HG03460 (cell line): ENCODE data around the gene GLOD5.
A peak's percentile ranks its signal among the peaks of the same experiment; 100 is the strongest.

ENCODE experiments used
- ATAC-seq: cut with Tn5 transposase; IDR thresholded peaks from one replicate; pipeline ENCODE4 v1.9.1; 2021; ENCODE audit not compliant: unreplicated experiment

The GLOD5 gene

DNA sequence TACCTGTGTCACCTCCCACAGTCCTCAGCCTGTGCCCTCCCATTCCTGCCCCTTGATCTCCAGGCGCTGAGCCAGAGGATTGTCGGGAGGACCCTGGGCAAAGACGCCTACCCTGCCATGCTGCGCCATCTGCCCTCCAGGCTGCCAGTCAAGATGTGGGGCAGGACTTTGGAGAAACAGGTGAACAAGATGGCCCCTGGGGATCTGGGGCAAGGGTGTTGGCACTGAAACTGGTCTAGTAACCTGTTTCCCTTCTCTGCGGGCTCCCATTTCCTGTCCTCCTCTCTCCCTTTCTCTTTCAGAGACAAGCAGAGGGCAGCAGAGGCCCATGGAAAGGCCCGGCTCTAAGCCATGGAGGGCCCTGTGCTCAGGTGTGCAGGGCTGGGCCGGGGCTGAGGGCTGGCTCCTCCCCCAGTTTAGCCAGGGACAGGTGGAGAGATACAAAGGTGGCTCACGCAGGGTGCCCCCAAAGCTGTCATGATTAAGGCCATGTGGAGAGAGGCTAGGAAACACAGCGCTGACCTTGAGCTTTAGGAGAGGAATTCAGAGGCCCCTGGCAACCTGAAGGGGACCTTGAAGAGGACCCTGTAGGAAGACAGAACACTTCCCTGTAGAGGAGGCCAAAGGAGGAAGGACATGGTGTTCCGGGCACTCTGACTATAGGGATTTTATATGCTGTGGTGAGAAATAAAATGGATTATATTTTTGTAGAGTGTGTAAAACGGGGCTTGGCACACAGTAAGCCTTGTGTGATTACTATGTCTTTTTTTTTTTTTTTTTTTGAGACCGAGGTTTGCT is at the start of gene GLOD5:
Gene GLOD5, plus strand, starts transcription at position 74 of the 798 bp plus-strand sequence. Its CDS starts 44 bp downstream, at position 118.
- ATAC-seq: no peak

DNA sequence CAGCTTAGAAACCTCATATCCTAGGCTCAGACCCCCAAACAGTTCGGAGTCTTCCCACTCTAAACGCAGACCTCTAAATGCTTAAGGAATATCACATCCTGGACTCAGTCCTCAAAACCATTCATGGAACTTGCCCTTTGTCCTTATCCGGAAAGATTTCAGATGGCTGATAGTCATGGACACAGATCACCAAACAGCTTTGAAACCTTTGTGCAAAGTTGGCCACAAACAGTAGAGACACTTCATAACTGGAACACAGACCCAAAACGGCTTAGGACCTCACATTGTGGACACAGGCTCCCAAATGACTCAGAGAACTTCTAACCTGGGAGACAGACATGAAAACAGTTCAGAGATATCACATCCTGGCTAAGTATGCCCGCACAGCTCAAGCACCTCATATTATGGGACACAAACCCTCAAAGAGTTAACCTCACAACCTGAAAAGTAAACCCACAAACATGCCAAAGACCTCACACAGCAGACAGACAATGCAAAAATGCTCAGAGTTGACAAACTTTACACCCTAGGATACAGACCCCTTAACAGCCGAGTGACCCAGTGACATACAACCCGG is 49.5 kb upstream of the GLOD5 start:
- no peak for ATAC-seq

DNA sequence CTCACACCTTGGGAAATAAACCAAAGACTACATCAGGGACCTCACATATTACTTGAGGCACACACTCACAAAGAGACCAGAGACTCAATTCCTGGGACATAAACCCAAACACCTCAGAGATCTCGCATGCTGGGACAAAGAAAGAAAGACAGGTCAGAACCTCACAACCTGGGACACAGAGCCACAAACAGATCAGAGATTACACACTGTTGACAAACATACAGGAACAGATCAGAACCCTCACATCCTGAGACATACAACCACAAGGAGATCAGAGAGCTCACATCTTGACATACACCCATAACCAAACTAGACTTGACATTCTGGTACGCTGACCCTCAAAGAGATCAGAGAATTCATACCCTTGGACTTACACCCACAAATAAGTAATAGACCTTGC is 47.7 kb upstream of the GLOD5 start:
- no peak for ATAC-seq

DNA sequence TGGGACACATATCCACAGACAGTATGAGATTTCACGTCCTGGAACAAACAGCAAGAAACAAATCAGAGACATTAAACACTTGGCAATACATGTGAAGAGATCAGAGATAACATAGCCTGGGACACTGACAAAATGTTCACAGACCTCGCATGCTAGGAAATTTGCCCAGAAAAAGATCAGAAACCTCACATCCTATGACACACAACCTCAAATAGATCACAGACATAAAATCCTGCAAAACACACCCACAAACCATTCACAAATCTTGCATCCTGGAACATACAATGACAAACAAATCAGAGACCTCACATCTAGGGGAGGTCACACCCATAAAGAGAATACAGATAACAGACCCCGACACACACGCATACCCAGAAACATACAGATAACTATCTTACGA is 47.0 kb upstream of the GLOD5 start:
- ATAC-seq: no peak

DNA sequence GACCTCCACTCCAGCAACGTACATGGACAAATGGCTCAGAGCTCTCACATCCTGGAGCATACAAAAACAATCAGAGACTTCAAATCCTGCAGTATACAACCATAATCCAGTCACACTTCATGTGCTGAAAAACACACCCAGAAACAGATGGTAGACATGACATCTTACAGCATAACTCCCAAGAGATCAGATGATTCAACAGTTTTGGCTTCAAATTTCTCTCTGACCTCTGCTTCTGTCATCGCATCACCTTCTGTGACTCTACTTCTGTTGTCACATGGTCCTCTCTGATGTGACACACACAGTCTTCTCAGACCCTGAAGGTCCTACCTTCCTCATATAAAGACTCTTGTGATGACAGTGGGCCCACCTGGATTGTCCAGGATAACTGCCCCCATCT is 46.5 kb upstream of the GLOD5 start:
- ATAC-seq: no peak

DNA sequence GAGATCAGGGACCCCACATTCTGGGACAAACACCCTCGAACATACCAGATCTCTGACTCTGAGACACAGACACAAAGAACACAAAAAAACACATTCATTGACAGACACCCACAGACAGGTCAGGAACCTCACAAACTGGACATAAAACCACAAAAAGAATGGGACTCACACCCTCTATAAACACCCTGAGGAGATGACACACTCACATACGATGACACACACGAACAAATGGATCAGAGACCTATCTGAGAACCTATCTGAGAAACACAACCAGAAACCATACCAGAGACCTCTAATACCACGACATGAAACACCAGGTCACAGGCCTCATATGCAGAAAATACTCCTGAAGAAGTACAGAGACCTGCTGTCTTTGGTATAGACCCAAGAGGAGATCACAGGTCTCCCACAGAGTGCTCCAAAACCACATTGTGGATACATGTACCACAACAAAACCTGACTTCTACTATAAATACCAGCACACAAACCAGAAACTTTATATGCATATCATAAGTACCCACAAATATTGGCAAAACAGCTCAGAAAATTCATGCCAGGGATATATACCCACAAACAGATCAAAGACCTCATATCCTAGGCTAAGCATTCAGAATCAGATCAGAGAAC is 45.6 kb upstream of the GLOD5 start:
- no peak for ATAC-seq

DNA sequence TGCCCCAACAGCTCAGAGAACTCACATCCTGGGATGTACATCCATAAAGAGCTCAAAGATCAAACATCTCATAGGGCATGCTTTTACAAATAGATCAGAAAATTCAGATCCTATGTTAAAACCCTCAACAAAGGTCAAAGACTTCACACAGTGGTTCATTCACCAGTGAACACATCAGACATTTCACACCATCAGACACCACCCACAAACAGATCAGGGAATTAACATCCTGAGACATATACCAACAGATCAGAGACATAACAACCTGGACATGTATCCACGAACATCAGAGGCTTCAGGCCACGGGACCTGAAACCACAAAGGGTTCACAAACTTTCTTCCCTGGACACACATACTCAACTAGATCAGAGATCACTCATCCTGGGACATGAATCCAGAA is 41.6 kb upstream of the GLOD5 start:
- ATAC-seq: no peak

DNA sequence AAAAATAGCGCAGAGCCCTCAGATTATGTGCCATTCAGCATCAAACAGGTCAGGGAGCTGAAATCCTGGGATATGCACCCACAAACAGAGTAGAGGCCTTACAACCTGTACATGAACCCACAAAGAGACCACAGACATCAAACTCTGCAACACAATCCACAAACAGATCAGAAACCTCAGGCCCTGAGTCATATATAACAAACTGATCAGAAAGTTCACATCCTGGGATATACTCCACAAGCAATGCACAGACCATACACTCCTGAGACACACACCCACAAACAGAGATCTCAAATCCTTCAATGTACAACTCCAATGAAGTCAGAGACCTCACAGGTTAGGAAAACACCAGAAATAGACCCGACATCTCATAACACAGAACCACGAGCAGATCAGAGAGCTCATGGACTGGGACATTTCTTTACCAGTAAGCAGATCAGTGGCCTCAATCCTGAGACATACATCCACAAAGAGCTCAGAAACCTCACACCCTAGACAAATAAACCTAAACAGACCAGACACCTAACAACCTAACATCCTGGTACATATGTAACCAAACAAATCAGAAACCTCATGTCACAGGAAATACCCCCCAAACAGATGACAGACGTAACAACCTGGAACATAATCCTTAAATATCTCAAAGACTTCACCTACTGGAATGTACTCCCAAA is 40.8 kb upstream of the GLOD5 start:
- no peak for ATAC-seq

DNA sequence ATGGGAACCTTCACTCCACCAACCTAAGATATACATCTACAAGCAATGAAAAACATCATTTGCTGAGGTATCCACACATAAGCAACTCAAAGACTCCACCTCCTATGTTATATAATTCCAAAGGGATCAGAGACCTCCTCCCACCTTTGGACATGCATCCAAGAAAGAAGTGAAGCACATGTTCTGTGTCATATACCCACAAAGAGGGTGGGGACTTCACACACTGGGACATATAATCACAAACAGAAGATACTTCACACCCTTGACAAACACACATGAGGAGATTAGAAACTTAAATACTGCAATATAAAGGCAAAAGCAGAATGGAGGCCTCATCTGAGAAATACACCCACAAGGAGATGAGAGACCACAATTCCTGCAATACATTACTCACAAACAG is 39.6 kb upstream of the GLOD5 start:
- ATAC-seq: no peak

DNA sequence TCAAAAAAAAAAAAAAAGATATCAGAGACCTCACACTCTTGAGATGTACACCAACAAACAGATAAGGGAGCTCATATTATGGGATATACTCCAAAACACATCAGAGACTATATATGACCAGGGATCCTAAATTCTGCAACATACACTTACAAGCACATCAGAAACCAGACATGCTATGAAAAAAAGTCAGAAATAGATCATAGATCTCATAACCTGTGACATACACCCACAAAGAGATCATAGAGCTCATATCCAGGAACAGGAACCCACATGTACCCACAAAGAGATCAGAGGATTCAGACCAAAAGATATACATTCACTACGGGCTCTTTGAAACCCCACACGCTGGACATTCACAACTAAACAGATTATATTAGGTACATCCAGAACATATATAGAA is 35.0 kb upstream of the GLOD5 start:
- ATAC-seq: no peak

DNA sequence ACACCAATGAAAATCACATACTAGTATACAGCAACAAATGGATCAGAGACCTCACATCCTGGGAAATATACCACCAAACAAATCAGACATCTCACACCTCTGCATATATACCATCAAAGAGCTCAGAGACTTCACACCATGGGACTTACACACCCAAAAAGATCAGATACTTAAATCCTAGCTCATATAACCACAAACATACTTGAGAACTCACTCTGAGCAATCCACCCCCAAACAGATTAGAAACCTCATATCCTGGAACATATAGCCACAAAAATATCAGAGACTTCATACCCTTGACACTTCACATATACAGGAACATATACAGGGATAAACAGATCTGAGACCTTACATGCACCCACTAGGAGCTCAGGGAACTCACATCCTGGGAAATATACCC is 32.9 kb upstream of the GLOD5 start:
- no peak for ATAC-seq

DNA sequence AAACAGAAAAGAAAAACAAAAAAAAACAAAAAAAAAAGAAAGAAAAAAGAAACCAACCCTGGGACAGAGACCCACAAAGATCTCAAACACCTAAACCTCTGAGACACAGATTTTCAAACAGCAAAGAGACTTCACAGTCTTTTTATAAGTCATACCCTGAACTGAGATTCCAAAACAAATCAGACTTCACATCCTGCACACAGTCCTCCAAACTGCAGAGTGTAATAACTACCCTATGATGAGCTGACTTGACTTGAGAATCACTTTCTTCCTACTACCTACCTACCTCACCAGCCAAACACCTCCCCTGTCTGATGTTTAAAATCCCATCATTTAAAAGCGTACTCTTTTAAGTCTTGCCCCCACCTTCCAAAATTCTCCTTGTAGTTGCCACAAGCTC is 25.2 kb upstream of the GLOD5 start:
- ATAC-seq: no peak

DNA sequence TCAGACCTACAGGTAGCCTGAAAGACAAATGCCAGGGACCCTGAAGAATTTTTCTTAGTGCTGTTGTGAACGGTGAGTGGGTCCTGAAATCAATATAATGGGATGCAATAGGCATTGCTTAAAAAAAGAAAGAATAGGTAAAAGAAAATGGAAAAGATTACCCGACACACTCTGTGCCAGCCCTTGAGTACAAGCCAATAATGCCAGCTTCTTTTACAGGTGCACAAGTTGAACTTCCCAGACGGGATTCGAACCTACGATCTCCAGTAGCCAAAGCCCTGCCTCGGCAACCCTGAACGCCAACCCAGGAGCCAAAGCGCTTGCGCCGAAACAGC is 24.7 kb upstream of the GLOD5 start:
- ATAC-seq: no peak

DNA sequence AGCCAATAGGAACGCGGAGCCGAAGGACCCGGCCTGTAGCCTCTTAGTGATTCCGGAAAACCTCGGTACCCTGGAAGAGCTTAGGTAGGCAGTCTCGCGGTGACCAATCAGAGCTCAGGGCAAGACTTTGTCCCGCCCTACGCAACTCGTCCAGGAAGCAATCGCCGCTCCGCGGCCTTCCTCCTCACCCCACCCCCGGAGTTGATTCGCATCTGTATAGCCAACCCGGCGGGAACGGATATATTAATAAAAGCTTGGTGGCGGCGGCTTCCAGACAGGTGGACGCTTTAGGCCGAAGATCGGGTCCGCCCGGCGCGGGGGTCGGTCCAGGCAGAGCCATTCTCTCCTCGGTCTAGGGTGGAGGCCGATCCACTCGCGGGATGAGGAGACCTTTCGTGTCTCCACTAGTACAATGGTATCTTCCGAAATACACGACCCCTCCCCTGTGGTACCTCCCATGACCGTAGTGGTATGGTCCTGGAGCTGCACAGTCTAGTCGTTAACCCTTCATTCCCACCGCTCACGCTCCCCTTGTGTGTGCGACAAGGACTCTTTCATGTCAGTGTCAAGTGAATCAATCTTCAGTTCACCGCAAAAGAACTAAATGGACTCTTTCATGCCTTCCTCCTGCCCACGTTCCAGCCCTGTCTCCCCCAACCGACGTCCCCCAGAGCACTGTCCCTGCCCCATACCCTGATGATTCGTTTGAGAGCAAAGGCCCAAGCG is 24.2 kb upstream of the GLOD5 start:
- peak; percentile 99 for ATAC-seq

DNA sequence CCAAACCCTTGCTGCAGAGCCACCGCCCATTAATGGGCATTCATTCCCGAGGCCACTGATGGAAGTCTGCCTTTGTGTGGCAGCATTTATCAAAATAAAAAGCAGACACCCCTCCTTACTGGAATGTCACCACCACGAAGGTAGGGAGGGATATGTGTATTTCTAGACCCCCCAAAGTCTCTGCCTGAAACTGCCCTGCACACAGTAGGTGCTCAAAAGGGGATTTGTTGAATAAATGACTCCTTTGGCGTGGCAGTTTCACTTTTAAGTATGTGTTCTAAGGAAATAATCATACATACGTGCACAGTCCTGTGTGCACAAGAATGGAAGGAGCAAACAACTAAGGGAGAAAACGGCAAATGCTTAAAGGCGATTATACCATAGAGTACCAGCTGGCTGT is 23.6 kb upstream of the GLOD5 start:
- no peak for ATAC-seq

DNA sequence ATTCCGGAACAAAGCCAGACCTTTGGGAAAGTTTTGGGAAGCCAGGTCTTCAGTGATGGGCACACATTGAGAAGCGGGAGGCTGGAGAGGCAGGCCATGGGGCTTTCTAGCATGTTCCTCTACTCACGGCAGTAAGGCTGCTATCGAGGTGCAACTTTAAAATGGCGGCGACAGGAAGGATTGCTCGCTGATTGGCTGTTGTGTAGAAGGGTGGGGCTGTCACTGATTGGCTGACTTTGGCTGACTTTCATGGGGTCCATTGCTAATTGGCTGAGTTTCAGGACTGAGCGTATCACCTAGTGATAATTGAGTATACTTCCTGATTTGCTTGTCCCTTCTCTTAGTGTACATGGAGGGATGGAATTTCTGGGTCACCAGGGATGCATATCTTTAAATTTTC is 19.7 kb upstream of the GLOD5 start:
- ATAC-seq: no peak

DNA sequence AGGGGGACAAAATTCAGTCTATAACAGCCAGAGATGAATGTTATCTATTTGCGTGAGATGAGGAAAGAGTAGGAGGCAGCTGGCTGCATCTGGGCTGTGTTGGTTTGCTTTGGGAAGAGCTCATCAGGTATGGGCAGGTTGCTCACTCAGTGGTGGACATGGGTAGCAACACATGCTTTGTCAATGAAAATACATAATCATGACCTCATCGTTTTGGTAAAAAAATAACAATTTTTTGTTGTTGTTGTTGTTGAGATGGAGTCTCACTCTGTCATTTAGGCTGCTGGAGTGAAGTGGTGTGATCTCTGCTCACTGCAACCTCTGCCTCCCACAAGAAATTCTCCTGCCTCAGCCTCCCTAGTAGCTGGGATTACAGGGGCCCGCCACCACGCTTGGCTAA is 16.3 kb upstream of the GLOD5 start:
- no peak for ATAC-seq

DNA sequence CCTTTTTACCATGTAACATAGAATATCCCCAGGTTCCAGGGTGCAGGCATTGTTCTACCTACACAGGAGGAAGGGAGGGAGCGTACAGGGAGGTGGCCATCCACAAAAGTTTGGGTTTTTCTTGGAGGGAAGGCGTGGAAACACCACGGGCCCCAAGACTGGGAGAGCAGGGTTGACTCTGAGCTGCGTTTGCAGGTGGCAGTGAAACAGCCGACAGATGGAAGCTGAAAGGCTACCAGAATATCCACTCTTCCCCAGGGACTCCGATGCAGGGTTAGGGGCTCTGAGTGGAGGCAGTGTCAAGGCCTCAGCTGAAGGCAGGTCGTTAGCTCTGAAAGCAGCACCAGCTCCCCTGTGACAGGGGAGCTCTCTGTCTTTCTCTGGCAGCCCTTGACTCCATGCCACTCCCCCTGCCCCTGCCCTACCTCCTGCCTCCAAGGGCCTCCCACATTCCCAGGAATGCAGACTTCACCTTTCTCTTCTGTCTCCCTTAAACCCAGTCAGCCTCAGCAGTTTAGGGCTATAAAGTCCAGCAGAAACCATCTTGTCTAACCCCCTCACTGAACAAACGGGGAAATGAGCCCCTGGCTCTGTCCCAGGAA is 14.0 kb upstream of the GLOD5 start:
- ATAC-seq: no peak

DNA sequence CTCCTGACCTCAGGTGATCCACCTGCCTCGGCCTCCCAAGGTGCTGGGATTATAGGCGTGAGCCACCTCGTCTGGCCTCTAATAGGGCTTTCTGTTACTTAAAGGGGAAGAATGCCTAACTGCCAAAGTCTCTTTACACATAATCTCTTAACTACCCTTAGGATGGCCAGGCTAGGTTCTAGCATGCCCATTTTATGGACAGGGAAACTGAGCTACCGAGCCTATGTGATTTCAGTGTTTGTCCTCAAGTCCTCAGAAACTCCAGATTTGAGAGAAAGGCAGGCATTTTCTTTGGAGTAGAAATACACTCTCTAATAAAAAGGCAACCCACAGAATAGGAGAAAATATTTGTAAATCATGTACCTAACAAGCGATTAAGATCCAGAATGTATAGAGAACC is 12.4 kb upstream of the GLOD5 start:
- ATAC-seq: no peak

DNA sequence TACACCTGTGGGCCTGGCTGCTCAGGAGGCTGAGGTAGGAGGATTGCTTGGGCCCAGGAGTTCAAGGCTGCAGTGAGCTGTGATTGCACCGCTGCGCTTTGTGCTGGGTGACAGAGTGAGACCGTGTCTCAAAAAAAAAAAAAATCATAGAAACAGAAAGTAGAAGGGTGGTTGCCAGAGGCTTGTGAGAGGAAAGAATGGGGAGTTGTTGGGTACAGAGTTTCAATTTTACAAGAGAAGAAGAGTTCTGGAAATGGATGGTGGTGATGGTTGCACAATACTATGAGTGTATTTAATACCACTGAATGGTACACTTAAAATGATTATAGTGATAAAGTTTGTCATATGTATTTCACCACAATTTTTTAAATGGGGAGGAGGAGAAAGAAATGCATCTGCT is 10.2 kb upstream of the GLOD5 start:
- no peak for ATAC-seq

DNA sequence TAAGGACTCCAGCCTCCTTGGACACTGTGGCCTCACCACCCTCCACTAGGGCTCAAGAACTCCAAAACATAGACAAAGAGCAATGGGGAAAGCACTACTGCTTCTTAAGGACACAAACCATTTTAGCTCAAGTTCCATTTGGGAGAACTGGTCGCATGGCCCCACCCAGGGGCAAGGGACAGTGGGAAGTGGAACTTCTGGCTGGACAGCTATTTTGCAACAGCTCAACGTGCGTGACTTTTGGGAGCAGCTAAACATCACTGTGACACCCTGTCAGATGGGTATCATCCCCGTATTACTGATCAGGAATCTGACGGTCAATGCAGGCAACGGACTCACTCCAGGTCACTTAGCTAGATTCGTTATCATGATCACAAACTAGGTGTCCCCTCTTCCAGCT is 9.0 kb upstream of the GLOD5 start:
- ATAC-seq: no peak
